GM18517 (cell line): ENCODE measurements around the gene CNOT1.
"Not testable (repeated sequence)": the region's sequence is repeated elsewhere in the genome, so short reads cannot be mapped to it uniquely, and the experiment has no call there.

Experiments used
- ATAC-seq: cut with Tn5 transposase; IDR thresholded peaks from one replicate; pipeline ENCODE4 v1.9.1; 2021; ENCODE audit warnings: mild to moderate bottlenecking, moderate library complexity; ENCODE audit not compliant: unreplicated experiment

CNOT1 gene

GRCh38 chr16:58503863-58504688, 125.5 kb downstream of the CNOT1 start:
- ATAC-seq = no peak

DNA sequence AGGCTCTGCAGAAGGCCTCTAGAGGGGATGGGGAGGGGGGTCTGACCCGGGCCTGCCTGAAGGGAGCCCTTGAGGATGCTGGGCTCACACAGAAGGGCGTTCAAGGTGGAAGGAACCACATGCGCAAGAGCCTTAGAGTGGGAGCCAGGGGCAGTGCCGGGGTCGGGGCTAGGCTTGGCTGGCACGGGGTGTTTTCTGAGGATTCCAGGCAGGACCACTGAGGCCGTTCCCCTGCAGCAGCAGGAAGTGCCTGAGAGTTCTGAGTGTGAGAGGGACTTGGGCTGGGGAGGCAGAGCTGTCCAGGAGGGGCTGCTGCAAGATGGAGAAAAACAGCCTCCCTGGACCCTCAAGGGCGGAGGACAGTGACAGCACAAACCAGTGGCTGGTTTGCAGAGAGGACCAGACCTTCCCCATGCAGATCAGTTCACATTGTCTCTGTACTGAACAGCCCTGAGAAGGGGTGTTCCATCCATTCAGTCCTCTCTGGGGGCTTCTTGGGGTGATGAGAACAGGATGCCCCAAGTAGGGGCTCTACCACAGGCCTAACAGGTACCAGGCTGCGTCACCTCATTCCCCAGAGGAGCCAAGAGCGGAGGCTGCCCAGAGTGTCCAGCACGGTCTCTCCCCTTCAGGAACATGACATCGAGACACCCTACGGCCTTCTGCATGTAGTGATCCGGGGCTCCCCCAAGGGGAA, 126.3 kb downstream of the CNOT1 start:
- ATAC-seq = no peak

GRCh38 chr16:58502217-58502921, 127.3 kb downstream of the CNOT1 start:
- no peak for ATAC-seq

DNA sequence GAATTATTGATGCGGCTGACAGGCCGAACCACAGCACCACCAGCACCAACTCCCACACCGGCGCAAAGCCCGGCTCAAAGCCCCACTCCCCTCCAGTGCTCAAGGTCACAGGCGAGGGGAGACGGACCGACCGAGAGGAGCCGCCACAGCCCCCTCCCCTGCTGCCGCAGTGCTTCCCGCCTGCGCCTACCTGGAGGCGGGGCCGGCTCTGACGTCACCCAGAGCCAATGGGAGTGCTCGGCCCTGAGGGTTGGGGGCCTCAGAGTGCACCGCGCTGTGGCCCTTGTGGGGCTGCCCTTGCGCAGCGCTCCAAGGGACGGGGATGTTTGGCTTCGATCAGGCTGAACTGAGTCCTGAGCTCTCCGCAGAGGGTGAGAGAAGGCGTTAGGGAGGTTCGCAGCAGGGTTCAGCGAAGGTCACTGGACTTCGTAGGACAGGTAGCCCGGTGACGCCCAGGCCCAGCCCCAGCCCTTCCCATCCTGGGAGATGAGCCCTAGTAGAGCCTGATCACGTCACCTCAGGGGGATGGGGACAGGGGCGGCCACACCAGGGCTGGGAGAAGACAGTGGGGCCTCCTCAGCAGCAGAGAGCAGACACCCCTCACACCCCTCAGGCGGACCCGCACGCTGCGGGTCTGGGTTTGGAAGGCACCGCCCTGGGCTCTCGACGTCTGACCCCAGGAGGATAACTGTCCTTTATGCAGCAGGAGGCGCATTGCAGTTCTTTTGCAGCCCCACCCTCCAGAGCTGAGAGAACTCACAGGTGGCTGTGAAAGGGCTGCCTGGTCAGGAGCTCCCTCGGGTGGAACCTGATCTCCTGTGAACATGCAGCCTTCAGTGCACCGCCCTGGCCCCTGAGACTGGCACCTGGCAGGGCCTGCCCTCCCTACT, 128.1 kb downstream of the CNOT1 start:
- no peak for ATAC-seq

- ATAC-seq = no peak
These were observed 129.0 kb downstream of the CNOT1 start for GRCh38 chr16:58500430-58501241.

DNA sequence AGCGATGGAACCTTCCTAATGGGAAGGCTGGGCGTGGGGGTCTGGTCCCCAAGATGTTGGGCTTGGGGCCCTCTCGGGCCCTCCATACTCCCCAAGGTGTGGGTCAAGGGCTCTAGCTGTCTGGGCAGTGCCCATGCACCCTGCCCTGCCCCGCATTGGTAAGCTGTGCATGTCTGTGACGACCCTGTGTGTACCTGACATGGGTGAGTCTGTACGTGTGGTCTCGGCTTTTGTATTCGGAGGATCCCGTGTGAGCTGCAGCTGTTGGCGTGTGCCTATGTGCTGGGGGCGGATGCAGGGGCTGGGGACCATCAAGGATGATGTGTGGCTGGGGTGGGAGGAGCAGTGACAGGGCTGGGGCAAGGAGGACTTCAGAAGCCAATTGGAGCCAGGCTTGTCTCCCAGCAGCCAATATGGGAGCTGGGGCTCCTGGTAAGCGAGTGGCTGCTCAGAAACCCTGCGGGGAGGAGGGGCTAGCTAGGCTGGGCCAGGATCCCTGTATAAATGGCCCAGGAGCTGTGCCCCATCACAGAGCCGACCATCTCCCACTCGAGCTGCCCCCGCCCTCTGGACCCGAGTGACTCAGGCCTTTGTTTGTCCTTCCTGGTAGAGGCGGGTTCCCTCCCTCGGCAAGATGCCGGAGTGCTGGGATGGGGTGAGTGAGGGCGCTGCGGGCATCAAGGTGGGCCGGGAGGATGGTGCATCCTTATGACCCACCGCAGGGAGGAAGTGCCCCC, 129.8 kb downstream of the CNOT1 start, which contains the start of gene NDRG4:
Gene NDRG4 (plus strand): TSS at position 529 of the 737 bp plus-strand sequence. CDS start 106 bp downstream, at position 635.
- no peak for ATAC-seq

DNA sequence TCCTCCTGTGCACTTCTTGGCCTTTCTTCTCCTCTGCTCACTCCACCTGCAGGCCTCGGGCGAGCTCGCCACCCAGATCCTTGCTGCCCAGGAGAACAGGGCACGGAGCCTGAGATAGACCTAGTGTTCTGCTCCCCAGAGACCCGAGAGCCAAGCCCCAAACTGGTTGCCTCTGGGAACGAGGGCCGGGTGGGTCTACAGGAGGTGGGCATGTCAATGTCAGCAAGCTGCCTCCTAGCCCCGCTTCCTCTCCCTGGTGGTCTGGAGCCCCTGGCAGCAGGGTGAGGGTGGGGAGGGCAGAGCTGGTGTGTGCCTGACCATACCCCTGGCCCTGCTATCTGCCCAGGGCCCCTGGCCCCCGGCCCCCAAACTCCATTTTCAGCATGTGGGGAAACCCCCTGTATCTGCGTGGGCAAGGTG, 130.5 kb downstream of the CNOT1 start:
- ATAC-seq = no peak

DNA sequence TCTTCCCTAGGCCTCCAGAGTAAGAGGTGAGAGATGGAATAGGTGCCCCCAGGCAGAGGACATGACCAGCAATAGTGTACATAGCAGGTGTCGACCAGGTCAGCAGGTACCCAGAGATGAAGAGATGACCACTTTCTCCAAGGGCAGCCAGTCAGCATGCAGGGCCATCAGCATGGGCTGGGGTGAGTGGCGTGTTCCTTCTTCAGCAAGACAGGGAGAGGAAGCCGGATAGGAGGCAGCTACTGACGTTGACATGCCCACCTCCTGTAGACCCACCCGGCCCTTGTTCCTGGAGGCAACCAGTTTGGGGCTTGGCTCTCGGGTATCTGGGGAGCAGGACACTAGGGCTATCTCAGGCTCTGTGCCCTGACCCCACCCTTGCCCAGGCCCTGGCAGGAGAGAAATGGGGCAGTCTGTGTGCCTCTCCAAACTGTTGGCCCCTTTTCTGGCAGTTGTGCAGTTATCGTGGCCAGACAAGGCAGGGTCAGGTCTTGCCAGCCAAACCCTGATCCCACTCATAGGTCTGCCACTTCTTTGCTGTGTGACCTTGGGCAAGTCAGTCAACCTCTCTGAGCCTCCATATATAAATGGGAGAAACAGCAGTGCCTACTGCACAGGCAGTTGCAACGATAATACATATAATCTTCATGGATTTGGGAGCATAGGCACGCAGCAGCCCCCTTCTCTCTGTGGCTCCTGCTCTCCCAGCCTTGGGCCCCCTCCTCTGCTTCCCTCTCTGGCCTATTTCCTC, 131.1 kb downstream of the CNOT1 start:
- ATAC-seq = no peak

DNA sequence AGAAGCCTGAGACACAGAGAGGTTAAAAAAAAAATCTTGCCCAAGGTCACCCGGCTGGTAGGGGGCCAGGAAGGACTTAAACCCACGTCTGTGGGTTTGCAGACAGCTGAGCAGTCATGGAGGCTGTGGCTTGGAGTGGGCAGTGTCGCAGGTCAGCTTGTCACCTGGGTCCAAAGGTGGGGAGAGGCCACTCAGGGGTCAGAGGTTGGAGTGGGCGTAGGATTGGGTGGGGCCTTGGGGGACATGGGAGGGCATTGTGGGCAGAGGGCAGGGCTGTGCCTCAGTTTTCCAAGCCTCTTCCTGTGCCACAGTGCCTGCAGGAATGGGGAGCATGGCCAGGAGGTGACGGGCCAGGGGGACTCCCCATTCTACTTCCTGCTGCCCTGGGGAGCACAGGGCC, 131.7 kb downstream of the CNOT1 start:
- no peak for ATAC-seq

- ATAC-seq = no peak
These were observed 132.2 kb downstream of the CNOT1 start for GRCh38 chr16:58497468-58497867.

- ATAC-seq = no peak
These were observed 133.9 kb downstream of the CNOT1 start for GRCh38 chr16:58495521-58496331.

DNA sequence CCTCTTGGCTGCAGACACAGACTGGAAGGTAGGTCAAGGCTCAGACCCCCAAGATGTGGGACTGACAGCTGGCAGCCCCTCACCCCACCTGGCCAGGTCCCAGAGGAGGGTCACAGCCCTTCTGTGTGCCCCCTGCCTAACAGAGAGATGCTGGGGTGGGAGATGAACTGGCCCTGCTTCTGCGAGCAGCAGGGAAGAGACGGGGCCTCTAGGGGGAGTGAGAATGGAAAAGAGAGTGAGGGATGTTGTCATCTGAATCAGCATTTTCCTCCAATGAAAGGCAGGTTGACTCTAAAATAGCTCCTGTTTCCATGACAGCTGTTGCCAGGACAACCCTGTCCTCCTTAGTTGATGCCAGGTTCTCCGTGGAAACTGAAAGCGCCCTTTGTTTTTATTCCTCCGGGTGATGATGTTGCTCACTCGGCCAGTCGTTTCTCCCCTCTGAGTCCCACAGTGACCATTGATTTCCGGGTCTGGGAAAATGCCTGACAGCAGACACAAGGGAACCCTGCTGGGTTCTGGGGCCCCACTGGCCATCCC, 134.6 kb downstream of the CNOT1 start:
- peak; percentile 86 for ATAC-seq

DNA sequence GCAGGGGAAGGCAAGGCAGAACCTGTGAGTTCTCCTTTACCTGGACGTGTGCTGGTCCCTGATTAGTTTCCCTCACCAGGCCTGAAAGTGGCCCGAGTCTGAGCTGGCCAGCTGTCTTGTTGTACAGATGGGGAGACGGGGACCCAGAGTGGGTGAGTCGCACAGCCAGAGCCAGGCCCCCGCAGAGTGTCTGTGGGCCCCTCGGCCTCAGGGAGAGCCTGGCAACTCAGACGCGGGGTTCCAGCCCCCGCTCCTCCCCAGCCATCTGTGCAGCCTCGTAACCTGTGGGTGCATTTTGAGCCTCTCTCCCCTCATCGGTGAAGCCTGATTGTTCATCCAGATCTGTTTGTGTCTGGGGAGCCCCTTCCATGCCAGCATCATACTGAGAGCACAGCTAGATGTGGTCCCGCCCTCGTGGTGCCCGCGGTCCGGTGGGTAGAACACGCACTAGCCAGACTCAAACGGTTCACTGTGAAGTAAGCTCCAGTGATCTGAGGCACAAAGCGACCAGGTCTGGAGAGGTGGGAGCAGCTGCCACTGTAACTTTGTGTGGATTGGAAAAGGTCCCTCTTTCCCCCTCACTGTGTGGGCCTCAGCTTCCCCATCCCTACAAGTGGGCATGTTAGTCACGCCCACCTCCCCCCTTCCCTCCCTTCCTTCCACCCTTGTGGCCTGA, 135.7 kb downstream of the CNOT1 start:
- ATAC-seq = no peak

GRCh38 chr16:58492735-58493134, 136.9 kb downstream of the CNOT1 start:
- no peak for ATAC-seq

DNA sequence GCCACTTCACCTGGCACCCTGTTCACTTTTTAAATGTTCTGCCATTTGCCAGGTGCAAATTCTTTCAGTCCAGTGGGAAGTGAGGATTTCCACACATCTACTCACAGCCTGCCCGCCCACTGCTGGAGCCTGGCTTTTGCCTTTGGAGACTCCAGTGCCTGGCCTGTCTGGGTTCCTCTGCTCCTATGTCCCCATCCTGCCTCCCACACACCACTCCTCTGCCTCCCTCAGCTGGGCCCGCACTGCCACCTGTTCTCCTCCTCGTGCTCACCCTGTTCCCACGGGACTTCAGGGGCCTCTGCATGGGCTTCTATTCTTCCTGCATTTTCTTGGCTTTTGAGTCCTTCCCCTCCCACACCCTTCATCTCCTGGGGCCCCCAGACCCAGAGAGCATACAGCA, 137.6 kb downstream of the CNOT1 start:
- no peak for ATAC-seq

DNA sequence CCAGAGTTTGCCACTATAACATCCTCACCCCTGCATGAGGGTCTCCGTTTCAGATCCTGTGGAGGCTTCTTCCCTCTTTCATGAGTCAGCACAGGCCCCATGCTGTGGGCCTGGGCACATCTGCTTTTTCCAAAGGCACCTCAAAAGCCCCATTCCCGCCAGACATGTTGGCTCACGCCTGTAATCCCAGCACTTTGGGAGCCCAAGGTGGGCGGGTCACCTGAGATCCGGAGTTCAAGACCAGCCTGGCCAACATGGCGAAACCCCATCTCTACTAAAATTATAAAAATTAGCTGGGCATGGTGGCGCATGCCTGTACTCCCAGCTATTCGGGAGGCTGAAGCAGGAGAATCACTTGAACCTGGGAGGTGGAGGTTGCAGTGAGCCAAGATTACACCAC, 139.1 kb downstream of the CNOT1 start:
- ATAC-seq = not testable (repeated sequence)

GRCh38 chr16:58490065-58490464, 139.6 kb downstream of the CNOT1 start:
- ATAC-seq = no peak
